Fibroblast of the aortic adventitia (primary cell): ENCODE data around the gene ABAT. TPM values are rescaled to one million over a fixed set of nuclear protein-coding genes. Genes with fewer than 3 reads are reported as not detected.

Experiments
- DNase-seq: peaks from one replicate; pipeline ENCODE4 v3.0.0-alpha.2; 2010; ENCODE audit warnings: low read depth
- H3K4me3 ChIP-seq: 2 replicates; pipeline ENCODE4 v1.5.1; 2011; ENCODE audit warnings: low read depth, mild to moderate bottlenecking, control low read depth, low read length, moderate library complexity
- CTCF ChIP-seq: IDR thresholded peaks from 2 replicates; pipeline ENCODE4 v1.5.1; 2011; ENCODE audit warnings: mild to moderate bottlenecking, low read length, control low read depth, inconsistent platforms; ENCODE audit not compliant: insufficient read depth
- total RNA-seq: library from RNA; depleted of rRNA; stranded (reverse); fragments of >200 nt; gene quantifications from 2 replicates; pipeline ENCODE4 v1.2.3, GENCODE V29; 2012; ENCODE audit warnings: low replicate concordance

ABAT gene
- total RNA-seq, 1 donor = 1.4 TPM

- no peak for TF ChIP-seq CTCF
- peak; percentile 62 for DNase-seq
- H3K4me3 ChIP-seq = no peak overlapping the region
Measured at GRCh38 chr16:8678068-8678927, 3.9 kb downstream of the ABAT start.

- no peak for DNase-seq
- no peak for TF ChIP-seq CTCF
- no peak overlapping the region for H3K4me3 ChIP-seq
Measured at GRCh38 chr16:8679151-8679550, 4.7 kb downstream of the ABAT start.

- TF ChIP-seq CTCF = no peak
- DNase-seq = no peak
- H3K4me3 ChIP-seq = no peak overlapping the region
Measured at GRCh38 chr16:8682551-8683259, 8.3 kb downstream of the ABAT start.

- no peak for TF ChIP-seq CTCF
- H3K4me3 ChIP-seq = no peak overlapping the region
- DNase-seq = no peak
Measured at GRCh38 chr16:8683640-8684039, 9.2 kb downstream of the ABAT start.

GRCh38 chr16:8685617-8686016 lies 11.2 kb downstream of the ABAT start:
- H3K4me3 ChIP-seq = no peak overlapping the region
- no peak for DNase-seq
- TF ChIP-seq CTCF = no peak

- TF ChIP-seq CTCF = no peak
- H3K4me3 ChIP-seq = no peak overlapping the region
- DNase-seq = no peak
Measured at GRCh38 chr16:8686031-8686621, 11.7 kb downstream of the ABAT start.
